DMS53 (cell line): ENCODE measurements around the gene BCL11B.

Source experiments
- DNase-seq: peaks from one replicate; lab custom pipeline; 2025; lab: John Stamatoyannopoulos, UW

The BCL11B gene

DNA sequence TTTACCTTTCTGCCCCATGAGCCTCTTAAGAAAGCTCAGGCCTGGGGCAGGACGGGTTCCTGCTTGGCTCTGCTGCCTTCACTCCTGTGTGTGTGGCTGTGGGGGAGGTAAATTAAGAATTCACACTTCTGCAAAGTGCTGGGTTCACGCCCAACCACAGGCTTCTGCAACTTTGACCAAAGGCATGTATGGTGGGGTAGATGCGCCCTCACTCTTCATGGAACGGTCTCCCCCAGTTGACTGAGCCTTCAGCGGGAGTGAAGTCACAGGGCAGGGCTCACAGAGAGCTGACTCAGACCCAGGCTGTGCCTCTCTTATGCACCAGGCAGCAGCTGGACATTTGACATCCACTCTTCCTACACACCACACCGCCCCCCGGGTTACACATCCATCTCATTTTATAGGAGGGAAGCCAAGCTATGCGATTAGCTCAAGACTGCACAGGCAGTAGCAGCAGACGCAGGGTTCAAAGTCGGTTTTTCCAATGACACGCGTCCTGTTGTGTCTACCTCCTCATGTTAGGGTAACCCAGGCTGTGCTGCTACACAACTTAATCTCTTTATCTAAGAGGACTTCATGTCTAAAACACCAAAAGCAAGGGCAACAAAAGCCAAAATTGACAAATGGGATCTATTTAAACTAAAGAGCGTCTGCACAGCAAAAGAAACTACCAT, 15.4 kb upstream of the BCL11B start:
- no peak for DNase-seq

DNA sequence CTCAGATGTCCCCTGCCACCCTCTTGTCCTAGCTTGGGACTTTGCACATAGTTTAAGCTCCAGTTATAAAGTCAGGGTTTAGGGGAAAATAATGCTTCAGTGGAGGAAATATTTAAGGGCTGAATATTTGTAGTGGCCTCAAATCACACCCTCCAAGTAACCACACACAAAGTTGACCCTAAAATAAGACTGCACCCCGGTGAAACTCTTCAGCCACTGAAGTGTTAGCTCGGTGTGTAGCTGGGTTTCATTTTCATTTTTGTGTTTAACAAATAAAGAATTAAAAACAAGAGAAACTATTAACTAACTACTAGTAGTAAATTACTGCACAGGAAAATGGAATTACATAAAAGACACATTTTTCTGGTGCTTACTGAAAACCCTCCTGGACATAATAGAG, 14.8 kb upstream of the BCL11B start:
- no peak for DNase-seq

DNA sequence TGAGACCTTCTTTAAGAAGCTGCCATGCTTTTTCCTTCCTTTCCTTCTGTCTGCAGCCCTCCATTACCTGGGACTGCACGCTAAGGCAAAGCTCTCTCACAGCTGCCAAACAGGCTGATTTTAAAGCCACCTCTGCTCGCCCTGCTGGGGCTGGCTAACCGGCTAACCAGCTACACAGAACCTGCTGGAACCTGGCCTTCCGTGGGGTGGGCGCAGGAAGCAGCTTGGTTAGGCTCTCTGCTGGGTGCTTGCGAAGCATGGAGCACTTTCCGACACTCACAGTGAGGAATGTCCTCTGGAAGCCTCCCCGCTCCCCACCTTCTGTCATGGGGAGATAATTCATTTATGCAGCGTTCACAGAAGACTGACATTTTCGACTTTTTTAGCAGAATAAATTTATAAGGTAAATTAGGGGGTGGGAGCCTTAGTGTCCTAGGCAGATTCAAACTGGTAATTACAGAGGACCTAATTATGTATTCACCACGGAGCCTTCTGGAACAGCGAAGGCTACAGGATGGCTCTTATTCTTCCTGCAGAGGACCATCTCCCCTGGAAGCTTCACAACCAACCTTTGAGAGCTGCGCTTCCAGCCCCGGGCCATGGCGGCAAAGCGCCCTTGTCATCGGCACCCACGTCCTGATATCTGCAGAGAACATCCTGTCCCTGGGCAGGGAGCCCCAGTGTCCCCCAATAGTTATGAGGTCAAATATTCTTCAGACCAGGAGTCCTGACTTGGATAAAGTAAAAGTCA, 12.4 kb upstream of the BCL11B start:
- no peak for DNase-seq

DNA sequence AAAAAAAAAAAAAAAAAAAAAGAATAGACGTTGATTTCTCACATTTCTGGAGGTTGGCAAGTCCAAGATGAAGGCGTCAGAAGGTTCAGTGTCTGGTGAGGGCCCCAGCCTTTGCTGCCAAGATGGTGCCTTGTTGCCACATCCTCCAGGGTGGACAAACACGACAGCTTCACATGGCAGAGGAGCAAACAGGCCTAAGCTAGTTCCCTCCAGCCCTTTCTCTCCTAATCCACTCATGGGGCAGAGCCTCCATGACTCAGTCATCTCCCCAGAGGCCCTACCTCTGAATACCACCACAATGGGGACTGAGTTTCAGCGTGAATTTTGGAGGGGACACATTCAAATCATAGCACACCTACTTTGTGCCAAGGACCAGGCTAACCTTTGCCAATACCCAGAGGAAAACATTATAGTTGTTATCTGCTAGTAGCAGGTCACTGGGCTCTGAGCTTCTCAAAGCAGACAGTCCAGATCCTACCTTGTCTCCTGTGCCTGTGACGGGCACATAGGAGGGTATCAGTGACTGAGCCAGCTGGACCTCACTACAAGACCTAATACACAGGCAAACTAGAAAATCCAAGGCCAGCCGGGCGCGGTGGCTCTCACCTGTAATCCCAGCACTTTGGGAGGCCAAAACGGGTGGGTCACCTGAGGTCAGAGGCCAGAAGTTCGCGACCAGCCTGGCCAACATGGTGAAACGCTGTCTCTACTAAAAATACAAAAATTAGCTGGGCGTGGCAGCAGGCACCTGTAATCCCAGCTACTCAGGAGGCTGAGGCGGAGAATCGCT, 10.5 kb upstream of the BCL11B start:
- DNase-seq = no peak

DNA sequence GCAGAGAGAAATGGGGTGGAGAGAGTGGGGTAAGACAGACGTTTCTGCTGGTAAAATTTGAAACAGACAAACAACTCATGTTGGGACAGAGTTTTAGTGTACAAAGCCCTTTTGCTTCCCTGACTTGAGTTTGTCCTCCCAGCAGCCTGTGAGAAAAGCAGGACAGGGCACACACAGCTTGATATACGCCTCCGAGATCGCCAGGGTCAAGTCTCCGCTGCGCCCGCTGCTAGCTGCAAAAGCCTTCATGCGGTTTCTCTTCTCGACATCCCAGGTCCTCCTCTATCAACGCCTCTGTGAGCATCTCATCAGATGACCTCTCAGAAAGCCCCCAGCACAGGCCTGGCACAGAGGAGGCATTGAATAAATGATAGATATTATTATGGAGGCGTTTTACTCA, 9.4 kb upstream of the BCL11B start:
- no peak for DNase-seq

DNA sequence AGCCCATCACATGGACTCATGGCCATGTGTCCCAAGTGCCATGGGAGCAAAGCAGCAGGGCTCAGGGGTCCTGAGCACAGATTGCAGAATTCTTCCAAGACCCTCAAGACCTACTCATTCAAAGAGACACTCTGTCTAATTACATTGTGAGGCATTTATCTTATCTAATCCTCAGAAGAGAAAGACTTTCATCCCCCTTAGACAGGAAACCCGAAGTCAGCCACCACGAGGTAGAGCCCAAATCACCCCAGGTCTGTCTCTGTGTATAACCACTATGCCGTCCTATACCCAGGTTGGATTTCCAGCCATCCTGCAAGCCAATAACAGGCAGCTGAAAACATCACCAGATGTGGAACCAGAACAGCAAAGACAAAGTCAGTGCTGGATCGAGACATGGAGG, 8.9 kb upstream of the BCL11B start:
- DNase-seq = no peak

DNA sequence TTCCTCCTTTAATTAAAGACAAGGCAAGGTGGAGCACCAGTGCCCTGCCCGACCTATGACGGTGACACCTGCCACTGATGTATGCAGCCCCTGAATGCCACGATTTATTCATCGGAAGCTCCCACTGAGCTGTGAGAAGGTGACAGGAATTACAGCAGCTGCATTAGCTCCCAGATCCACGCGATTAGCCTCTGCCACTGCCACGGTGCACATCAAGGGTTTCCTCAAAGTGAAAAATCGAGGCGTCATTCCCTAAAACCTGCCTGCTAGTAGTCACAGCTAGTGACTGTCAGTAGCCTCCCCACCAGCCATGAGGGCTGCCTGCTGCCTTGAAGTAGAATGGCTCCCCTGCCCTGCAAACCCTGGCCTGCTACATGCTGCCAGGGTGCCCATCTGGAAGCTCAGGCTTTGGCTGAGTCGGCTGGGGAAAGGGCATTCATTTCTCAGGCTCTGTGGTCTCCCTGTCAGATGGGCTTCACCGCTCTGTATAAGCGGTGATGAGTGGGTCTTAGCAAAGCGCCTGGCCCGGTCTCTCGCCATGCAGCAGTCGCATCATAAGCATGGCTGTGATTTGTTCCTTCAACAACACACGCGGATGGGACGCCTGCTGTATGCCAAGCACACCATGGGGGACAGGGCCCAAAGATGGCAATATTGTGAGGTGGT, 8.2 kb upstream of the BCL11B start:
- no peak for DNase-seq

DNA sequence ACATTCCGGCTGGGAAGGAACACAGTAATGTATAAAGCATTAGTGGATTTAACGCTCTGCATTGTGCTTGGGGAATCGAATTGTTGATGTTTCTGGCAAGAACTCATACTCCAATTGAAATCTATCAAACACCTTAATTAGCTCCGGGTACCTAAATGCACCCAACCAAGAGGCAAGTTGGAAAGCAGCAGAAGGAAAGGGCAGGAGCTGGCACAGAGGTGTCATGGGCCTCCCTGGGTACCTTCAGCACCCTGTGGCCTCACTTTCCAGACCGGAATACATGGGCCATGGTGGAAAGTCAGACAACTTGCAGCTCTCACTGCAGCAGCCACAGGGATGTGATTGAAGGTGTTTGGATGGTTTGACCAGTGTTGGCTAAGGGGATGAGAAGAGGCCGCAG, 6.8 kb upstream of the BCL11B start:
- no peak for DNase-seq

DNA sequence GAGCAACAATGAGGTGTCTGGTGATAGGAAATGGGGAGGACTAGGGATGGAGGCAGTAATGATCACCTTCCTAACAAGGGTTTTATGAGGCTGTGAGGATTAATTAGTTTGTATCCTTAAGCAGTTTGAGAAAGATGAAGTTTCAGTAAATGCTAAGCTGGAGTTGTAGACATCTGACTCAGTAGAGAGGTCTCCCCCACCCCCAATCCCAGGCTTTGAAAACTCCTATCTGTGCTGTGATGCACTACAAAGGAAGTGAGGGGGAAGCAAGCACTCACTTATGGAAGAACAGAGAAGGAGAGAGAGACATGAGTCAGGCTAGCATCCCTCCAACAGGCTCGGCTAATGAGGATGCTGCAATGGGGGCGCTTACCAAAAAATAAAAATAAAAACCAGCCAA, 5.5 kb upstream of the BCL11B start:
- DNase-seq = no peak

DNA sequence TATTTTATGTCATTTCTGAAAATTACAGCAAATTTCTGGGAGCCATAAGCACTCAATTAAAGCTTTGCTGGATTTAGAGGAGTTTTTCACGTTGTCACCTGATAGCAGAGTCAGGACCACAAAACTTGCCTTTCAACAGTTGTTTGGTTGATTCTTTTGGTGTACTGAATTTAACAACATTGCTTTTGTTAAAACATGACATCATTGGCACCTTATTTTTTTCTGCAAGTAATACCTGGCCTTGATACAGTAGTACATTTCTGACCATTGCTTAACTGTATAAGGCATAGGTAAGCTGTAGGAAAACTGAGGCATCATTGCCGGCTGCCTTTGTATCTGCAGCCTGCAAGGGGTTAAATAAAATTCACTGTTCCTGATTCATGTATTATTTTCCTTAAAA, 4.5 kb upstream of the BCL11B start:
- DNase-seq = no peak

DNA sequence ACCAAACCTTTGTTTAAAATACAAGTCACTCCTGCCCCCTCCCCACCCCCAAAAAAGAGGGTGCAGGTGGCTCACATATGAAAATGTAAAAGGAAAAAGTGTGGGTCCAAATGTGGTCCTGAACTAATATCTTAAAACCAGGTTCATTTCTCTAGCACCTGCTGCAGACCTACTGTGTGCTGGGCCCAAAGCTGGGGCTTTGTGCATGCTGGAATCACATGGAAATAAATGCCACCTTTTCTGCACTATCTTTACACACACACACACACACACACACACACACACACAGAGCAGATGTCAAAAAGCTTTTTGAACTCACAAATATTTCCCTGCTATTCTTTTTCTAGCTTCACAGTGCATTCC, 3.2 kb upstream of the BCL11B start:
- no peak for DNase-seq

DNA sequence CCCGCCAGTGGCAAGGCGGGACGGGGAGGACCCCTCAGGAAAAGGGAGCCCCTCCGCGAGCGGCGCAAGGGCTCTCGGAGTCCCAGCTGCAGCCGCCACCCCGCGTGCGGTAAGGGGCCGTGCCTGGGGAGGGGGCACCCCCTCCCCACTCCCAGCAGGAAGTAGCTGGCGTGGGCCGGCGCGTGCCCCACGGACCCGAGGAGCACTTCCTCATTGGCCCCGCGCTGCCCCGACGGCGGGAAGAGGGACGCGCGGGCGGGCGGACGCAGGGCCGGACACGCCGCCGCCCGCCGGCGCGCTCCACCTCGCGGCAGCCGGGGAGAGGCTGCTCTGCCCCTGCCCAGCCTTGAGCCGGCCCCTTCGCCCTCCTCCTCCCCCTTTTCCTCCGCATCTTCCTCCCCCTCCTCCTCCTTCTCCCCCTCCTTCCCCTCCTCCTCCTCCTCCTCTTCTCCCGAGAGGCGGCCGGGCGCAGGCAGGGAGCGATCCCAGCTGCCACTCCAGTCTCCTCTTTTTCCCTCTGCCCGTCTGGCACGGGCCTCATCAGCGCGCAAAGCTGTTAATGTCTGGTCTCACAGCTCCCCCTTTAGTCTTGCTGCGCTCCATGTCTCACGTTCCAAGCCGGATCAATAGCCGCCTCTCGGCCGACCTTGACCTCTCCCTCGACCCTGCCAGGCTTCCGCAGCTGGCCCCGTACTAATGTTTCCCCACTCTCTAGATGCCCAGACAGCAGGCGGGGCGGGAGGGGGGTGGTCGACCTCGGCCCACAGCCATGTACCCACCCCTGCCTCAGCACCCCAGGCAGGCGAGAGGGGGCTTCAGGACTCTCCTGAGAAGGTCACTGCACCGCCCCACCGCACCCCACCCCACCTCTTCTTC, 2.6 kb upstream of the BCL11B start:
- peak; percentile 89 for DNase-seq

DNA sequence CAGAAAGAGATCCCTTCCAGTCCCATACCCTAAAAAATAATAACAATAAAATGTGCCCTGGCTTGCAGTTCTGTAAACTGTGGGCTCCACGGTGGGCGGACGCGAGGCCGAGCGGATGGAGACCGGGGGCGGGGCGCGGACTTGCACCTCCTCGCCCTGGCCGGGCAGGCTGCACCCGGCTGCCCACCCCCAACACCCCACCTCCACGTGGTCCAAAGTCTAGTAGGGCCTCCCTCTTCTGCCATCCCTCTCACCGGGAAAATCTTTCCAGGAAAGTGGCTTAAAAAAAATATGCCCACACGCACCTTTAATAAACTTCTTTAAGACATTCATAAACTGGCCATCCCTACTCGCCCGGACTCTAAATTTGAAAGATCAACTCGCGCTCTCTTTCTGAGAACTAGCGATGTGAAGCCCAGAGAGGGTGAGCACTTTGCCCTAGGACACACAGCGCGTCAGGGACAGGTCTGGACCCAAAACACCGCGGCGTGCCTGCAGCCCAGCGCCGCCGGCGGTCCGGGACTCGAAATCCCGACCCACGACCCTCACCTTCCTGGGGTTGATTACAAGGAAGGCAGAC, 1.9 kb upstream of the BCL11B start:
- DNase-seq = peak; percentile 68

DNA sequence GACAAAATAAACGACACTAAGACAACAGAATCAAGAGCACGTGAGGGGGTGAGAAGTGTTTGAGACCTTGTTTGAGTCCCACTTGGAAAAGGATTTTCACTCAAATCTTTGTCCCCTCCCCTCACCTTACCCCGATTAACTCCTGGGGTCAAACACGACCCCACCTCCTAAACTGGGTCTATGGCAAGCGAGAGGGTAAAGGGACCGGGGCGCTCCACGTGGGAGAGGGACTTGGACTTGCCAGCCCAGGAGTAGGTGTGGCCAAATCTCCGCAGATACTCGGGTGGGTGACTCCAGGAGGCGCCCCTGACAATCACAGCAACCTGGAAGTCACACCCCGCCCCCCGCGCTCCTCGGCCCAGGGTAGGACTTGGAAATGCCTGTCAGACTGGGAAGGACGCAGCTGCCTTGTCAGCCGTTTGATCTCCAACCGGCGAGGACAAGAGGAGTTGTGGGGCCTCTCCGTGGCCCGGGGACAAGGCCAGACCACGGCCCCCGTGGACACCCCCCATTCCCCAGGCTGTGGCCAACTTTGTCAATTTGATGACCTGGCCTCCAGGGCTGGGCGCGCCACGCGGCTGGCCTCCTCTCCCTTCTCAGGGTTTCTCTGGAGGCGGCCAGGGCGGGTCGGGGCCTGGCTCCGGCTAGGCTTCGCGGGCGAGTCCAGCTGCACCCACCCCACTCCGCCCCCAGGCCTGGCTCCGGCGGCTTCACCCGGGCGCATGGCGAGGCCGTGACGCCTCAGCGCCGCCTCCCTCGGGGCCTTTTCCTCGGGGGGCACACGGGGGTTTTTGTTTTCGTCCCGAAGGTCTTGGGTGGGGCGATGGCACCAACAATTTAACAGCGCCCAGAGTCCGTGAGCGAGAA, 1.1 kb upstream of the BCL11B start:
- DNase-seq = peak; percentile 67

DNA sequence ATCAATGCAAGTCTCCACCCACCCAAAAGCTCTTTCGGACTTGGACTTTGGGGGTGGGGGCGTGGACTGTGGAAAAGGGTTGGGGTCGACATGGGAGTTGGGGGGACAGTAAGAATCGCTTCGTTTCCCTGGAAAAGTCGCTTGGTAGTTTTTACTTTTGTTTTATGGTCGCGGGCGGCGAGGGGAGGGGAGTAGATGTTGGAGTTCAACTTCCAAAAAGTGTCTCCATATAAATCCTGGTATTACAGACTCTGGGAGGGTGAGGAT, 568 bp upstream of the BCL11B start:
- DNase-seq = peak; percentile 43

DNA sequence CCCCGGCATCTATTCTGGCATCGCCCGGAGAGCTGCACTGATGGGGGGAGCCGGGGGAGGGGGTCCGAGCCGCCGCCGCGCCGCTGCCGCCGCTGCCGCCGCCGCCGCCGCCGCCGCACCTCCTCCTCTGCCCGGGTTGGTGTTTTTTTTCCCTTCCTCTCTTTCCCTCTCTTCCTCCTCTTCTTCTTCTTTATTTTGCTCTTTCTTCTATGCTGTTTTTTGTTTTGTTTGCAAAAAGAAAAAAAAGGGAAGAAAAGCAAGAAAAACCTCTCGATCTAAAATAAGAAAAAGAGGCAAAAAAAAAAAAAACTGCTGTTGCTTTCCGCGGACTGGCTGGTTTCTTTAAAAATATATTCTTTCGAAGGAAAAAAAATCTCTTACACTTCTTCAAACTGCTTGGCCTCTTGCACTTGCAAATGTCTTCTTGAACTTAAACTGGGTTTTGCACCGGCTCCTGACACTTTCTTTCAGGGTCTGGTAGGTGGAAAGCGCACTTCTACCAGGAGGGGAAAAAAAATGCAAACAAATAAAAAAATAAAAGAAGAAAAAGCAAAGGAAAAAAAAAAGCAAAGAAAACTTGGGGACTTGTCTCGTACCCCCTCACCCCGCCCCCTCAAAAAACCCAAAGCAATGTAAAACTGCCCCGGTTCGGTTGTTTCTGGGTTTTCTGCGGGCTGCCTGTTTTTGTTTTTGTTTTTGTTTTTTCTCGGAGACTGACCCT, 616 bp downstream of the BCL11B start:
- DNase-seq = no peak

DNA sequence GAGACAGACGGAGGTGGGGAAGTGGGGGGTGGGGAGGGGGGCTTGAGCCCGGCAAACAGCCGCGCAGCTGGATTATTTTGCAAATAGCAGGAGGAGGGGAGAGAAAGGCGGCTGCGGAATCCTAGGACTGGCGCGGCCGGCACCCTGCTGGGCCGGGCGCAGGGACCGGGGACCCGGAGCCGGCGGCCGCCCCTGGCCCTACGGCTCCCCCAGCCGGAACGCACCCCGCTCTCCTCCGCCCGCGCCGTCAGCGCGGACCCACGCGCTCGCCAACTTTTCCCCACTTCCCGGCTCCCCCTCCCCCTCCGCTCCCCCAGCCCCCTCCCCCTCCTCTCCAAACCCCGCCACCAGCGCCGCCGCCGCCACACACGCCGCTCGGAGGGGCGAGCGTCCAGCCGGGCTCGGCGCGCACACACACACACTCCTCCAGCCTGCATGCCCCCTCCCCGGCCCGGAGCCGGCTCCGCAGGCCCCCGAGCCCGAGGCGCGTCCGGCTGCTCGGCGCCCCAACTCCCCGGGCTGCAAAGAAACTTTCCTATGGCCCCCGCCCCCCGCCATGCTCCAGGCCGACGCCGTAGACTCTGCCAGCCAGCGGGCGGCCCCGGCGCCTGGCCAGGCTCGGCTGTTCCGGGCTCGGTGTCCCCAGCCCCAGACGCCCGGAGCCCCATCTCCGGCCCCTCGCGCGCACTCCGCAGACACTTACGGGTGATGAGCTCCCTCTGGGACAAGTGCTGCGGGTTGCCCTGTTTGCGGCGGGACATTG, 1.4 kb downstream of the BCL11B start:
- peak; percentile 32 for DNase-seq

DNA sequence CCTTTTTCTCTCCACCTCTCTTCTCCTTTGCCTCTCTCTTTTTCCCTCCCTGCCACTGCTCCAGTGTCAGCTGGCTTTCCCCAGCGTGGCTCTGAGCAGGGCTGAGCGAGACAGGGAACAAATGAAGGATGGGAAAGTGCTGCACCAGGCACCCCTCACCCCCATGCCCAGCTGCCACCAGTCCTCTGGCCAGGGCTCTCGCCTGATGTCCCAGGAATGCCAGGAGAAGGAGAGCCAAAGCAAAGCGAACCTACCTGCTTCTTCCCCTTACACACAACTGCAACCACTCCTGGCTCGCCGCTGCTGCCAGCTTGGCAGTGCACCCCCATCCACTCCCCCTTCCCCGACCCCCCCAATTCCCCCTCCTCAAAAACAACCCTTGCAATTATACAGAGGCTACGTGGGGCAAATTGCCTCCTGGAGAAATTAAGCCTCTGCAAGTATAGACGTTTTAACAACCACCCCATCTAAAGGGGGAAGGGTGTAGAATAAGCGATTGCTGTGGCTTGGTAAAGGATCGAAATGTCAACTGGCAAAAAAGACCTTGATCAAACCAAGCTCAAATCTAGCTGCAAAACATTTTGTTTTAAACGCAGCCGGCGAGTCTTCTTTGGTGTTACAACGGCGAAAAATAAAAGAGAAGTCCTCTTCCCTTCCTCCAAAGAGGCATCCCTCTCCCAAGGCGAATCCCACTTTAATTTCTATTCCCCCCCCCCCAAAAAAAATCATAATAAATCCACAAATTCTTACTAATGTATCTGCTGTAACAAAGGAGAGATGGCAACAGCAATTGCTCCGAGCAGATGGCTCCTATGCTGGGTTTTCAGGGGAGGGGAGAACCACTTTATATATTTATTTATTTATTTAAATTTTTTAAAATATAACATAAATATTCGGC, 2.9 kb downstream of the BCL11B start:
- DNase-seq = no peak
